Measurements from ENCODE around the gene MAN1A2.

Gene MAN1A2

GRCh38 chr1:117403597-117403996 is 36.3 kb downstream of the MAN1A2 start:
- no peak for TF ChIP-seq CTCF (IDR thresholded peaks at IDR 0.05; ENCODE audit: borderline replicate concordance, insufficient read depth, low read depth, low read length)
- H3K4me3 ChIP-seq (ENCODE audit: low read depth, low read length), result no peak overlapping the region

DNA sequence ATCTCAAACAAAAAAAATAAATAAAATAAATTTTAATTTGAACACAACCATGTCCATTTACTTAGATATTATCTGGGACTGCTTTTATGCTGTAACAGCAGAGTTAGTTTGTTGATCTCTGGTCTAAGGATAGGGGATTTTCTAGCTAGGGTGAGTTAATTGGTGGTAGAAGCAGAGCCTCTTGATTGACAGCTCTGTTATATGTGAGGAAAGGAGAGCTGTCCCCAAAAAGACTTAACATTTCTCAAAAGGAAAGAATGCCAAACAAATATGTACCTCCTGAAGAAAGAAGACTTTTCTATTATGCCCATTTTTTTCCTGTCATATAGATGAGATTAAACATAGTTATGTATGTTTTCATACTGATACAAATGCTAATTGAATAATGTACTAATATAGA is 37.8 kb downstream of the MAN1A2 start:
- H3K4me3 ChIP-seq (ENCODE audit: low read depth, low read length), result no peak overlapping the region
- no peak for TF ChIP-seq CTCF (IDR thresholded peaks at IDR 0.05; ENCODE audit: borderline replicate concordance, insufficient read depth, low read depth, low read length)

GRCh38 chr1:117412472-117412871 is 45.2 kb downstream of the MAN1A2 start:
- no peak for TF ChIP-seq CTCF (IDR thresholded peaks at IDR 0.05; ENCODE audit: borderline replicate concordance, insufficient read depth, low read depth, low read length)
- H3K4me3 ChIP-seq (ENCODE audit: low read depth, low read length), result no peak overlapping the region

DNA sequence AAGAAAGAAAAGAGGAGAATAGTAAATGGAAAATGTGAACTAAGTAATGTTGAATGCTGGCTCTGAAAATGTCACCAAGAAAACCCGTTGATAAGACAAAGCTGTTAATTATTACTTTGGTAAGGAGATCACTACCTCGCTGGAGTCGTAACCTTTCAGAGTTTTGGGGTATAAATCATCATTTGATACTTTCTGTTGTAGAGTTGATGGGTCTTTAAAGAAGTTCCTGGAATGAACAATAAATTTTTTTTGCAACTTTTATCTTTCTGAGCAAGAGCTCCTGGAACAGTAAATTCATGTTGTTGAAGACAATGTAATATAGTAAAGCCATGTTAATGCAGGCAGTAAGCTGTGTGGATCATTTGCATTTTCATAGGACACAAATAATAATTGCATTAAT is 46.2 kb downstream of the MAN1A2 start:
- no peak for TF ChIP-seq CTCF (IDR thresholded peaks at IDR 0.05; ENCODE audit: borderline replicate concordance, insufficient read depth, low read depth, low read length)
- H3K4me3 ChIP-seq (ENCODE audit: low read depth, low read length), result no peak overlapping the region

DNA sequence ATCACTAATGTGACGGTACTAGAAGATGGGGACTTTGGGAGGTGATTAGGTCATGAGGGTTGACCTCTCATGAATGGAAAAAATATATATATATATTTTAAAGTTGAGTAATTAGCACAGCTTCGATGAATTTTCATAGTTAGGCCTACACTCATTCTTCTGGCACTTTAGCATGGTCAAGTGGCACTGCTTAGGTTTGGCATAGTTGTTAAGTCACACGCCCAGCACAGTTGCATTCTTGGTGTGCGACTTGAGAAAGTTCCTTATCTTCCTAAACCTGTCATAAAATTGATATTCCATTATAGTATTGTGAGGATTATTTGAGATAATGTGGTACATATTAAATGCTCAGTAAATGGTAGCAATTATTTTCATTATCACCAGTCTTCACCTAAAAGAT is 47.7 kb downstream of the MAN1A2 start:
- no peak for TF ChIP-seq CTCF (IDR thresholded peaks at IDR 0.05; ENCODE audit: borderline replicate concordance, insufficient read depth, low read depth, low read length)
- H3K4me3 ChIP-seq (ENCODE audit: low read depth, low read length), result no peak overlapping the region

- H3K4me3 ChIP-seq (ENCODE audit: low read depth, low read length), result no peak overlapping the region
- no peak for TF ChIP-seq CTCF (IDR thresholded peaks at IDR 0.05; ENCODE audit: borderline replicate concordance, insufficient read depth, low read depth, low read length)
Observed at GRCh38 chr1:117416004-117416403, 48.8 kb downstream of the MAN1A2 start.

DNA sequence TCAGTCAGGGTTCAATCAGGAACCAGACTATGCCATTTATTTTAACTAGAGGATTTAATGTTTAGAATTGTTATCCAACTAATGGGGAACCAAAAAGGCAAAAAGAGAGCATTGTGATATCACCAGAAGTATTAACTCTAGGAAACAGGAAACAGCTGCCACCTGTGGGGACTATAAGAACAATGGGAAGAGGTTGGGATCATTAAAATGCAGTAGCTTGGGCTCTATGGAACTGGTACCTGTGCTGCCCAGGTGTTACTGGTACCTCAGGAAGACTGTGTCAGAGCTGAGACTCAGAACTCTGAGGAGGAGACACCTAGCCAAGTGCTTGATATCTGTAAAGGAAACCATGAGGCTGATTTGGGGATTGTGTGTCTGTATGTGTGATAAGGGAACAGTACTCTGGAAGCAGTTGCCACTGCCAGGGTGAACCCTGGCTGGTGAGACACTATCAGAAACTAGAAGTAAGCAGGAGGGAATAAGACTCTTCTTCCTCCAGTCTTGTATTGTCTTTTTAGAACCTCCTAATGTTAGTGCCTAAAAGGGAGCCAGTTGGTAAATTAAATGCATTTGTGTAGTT is 49.4 kb downstream of the MAN1A2 start:
- no peak overlapping the region for H3K4me3 ChIP-seq (ENCODE audit: low read depth, low read length)
- no peak for TF ChIP-seq CTCF (IDR thresholded peaks at IDR 0.05; ENCODE audit: borderline replicate concordance, insufficient read depth, low read depth, low read length)

Data from GM12875 (cell line).